ENCODE measurements around the gene TRAPPC13.
"Not testable (repeated sequence)": the region's sequence is repeated elsewhere in the genome, so short reads cannot be mapped to it uniquely, and the experiment has no call there.

TRAPPC13 gene

DNA sequence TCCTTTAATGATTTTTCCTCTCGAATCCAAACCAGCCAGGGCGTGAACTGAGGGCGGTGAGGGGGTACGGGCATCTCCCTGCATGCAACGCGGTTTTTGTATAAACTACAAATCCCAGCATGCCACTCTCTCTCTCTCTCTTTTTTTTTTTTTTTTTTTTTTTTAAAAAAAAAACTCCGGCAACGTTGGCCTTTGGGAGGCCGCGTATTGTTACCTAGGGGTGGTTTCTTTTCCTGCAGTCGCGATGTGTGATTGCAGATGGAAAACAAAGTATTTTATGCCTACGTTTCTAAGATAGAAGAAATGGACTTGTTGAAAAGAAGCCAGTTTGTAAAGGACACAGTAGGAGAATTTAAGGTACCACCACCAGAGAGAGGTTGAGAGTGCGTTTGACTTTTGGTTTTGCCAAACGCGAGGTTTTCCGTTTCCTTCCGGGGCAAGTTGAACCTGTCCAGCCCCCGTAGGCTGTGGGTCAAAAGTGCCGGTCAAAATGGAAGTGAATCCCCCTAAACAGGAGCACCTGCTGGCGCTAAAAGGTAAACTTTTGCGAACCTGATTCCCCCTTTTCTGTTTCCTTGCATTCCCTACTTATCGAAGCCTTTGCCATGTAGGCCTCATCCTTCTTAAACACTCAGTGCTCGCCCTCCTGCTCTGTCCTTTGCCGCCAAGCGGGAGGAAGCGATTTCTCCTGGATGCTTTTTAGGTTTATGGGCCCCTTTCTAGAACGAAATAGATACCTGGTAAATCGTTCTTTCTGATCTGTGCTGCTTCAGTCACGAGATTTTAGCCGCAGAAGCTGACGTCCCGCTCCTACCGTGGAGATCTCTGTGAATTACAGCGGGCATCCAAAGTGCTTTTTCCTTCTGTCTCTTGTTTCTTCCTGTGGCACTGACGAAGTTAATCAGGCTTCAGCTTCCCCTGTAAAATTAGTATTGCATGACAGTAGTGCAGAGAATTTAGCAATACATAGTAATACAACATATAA, at the start of gene TRAPPC13, which contains the start of gene SHLD3:
TRAPPC13 (plus strand) TSS at position 457 of the 985 bp plus-strand sequence; CDS start at position 491, 34 bp downstream.
SHLD3 (plus strand) TSS at position 457 of the 985 bp plus-strand sequence. CDS start 4,561 bp downstream, outside the sequence.
- DNase-seq (ENCODE audit: low read depth) = peak; percentile 71

DNA sequence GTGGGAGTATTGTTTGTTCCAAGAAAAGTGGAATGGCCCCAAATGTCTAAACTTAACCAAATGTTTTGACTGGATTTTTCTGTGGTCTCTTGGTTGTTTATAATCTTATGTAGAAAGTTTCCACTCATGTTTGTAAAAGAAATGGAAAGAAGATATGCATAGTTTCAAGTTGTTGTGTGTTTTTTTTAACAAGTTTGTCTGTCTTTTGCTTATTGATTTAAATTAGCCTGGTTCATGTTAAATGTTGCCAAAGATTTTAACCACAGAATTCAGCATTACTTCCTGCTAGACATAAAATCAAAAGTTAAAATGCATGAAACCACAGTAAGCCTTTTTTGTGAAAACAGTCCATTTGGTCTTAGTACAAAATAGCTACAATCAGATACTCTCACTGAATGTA, 47.7 kb upstream of the TRAPPC13 start:
- no peak for DNase-seq (ENCODE audit: low read depth)

- DNase-seq (ENCODE audit: low read depth) = no peak
Measured at GRCh38 chr5:65588694-65589093, 36.1 kb upstream of the TRAPPC13 start.

DNA sequence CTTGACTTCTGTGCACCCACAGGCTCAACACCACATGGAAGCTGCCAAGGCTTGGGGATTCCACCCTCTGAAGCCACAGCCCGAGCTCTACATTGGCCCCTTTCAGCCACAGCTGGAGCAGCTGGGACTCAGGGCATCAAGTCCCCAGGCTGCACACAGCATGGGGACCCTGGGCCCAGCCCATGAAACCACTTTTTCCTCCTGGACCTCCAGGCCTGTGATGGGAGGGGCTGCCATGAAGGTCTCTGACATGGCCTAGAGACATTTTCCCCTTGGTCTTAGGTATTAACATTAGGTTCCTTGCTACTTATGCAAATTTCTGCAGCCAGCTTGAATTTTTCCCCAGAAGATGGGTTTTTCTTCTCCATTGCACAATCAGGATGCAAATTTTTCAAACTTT, 23.1 kb upstream of the TRAPPC13 start:
- not testable (repeated sequence) for DNase-seq (ENCODE audit: low read depth)

DNA sequence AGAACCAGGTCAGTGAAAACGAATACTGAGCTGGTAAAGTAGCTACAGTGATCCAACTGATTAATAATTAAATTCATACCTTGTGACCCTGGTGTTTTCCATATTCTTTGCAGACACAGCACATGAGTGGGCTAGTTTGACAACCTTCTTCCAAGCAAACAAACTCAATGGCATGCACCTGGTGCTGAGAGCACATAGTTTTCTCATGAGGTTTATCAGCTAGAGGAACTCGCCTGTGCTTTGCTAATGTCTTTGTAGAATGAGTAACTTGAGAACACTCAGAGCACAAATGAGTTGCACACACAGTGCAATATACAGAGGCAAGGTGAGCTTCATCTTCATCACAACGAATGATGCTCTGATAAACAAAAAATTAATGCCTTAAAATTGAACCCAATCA, 13.3 kb upstream of the TRAPPC13 start:
- no peak for DNase-seq (ENCODE audit: low read depth)

GRCh38 chr5:65612298-65612907, 12.4 kb upstream of the TRAPPC13 start:
- DNase-seq (ENCODE audit: low read depth) = no peak

DNA sequence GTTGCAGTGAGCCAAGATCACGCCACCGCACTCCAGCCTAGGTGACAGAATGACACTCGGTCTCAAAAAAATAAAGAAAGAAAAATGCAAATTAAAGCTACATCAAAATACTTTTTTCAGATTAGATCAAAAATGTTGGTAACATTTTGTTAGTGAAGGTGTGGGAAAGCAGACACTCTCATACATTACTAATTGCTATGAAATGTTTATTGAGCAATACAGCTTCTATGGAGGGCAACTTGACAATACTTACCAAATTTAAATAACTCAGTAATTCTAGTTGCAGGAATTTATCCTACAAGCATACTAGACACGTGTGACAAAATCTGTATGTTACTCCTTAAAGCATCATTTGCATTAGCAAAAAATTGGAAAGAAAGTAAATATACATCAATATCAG, 4.8 kb upstream of the TRAPPC13 start:
- no peak for DNase-seq (ENCODE audit: low read depth)

GRCh38 chr5:65621961-65622360, 2.9 kb upstream of the TRAPPC13 start:
- not testable (repeated sequence) for DNase-seq (ENCODE audit: low read depth)

DNA sequence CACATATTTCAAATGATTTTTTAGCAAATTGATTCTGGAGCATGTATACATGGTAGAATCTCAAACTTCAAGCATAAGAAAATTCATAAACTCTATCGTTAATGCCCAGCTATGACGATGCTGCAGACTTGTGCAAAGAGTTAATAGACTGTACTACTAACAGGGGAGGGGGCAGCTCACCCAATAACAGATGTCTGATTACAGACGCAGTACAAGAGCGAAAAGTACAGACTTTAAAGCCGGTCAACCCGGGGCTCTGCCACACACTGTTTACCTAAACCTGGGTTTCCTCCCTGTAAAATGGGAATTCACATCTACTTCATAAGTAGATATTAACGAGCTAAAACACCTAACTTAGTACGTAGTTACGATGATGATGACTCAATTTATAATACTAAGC, 1.3 kb upstream of the TRAPPC13 start:
- no peak for DNase-seq (ENCODE audit: low read depth)

DNA sequence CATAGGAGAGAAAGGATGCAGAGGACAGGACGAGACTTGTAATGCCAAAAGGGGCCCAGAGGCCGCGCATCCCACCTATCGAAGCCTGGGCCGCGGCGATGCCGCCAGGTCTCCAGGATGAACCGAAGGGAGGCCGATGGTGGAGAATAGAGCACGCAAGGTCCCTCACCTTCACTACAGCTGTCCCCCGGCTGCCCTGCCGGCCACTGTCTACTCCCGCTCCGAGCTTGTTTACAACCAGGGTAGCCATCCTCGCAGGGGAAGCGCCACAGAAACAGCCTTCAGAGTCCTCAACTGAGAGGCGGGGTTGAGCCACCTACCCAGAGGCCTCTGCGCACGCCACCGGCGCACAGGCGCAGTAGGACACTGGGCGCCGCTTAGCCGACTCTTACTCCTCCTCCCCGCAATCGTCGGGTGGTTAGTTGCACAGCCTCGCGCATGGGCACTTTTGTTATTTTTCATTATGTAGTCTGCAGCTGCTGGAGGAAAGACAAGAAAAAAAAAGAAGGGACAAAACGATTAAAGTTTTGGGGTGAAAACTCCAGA, 729 bp upstream of the TRAPPC13 start, which contains the start of gene TRIM23:
TRIM23 (minus strand) TSS at position 309 of the 546 bp plus-strand sequence; CDS start at position 250, 59 bp downstream.
- DNase-seq (ENCODE audit: low read depth) = peak; percentile 87

GRCh38 chr5:65625743-65626142, 916 bp downstream of the TRAPPC13 start:
- no peak for DNase-seq (ENCODE audit: low read depth)

DNA sequence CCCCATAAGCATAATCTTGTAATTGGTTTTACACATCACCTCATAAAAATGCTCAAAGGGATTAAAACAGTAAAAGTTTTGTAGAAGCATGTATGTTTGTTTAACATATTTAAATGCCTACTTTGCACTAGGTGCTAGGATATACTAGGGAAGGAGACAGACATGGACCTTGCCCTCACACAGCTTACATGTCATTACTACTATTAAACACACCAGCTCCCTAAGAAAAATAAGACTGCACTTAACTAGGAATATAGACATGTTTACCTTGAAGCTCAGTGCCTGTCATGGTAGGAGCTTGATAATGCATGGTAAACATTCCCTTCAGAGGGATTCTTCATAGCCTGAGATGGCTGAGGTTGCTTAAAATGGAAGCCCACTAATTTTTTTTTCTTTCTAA, 6.2 kb downstream of the TRAPPC13 start:
- DNase-seq (ENCODE audit: low read depth) = no peak

GRCh38 chr5:65640240-65640639, 15.4 kb downstream of the TRAPPC13 start:
- no peak for DNase-seq (ENCODE audit: low read depth)

DNA sequence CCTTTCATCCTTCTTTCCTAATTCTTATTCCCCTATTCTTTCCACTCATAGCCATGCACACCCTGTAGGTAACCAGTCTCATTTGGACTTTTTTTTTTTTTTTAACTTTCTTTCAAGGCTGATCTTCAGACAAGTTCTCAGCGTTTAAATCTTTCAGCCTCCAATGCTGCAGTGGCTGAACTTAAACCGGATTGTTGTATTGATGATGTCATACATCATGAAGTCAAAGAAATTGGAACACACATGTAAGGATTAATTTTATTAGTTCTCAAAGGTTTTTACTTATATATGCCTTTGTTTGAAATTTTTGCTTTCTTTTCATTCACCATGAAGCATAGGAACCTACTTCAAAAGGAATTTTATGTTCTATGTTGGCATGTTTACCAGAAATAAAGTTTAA, 22.1 kb downstream of the TRAPPC13 start:
- no peak for DNase-seq (ENCODE audit: low read depth)

- no peak for DNase-seq (ENCODE audit: low read depth)
Measured at GRCh38 chr5:65647941-65648340, 23.1 kb downstream of the TRAPPC13 start.

DNA sequence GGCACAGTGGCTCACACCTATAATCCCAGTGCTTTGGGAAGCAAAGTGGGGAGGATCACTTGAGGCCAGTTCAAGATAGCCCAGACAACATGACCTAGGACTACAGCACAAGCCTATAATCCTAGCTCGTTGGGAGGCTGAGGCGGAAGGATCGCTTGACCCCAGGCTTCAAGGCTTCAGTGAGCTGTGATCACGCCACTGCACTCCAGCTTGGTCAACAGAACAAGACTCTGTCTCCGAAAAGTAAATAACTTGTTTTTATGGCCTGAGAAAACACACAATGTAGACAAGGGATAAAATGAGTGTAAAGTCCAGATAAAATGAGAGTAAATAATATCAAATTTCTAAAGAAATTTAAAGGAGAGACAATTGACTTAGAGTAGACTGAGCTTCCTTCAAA, 26.3 kb downstream of the TRAPPC13 start:
- DNase-seq (ENCODE audit: low read depth) = no peak

DNA sequence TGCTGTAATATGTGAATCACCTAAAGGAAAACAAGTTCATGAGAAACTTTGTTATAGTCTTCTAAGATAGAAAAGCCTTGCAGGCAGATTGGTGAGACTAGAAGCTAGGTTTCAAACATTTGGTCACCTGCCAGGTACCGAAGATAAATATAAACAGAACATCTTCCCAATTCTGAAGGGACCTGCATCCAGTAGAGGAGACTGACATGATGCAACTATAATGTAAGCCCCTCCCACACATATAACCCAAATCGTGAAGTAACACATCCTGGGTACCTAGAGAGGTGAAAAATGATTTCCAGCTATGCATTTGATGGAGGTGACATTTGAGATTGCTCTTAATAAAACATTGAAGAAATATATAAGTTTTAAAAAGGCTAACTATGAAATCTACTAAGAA, 29.9 kb downstream of the TRAPPC13 start:
- DNase-seq (ENCODE audit: low read depth) = no peak

DNA sequence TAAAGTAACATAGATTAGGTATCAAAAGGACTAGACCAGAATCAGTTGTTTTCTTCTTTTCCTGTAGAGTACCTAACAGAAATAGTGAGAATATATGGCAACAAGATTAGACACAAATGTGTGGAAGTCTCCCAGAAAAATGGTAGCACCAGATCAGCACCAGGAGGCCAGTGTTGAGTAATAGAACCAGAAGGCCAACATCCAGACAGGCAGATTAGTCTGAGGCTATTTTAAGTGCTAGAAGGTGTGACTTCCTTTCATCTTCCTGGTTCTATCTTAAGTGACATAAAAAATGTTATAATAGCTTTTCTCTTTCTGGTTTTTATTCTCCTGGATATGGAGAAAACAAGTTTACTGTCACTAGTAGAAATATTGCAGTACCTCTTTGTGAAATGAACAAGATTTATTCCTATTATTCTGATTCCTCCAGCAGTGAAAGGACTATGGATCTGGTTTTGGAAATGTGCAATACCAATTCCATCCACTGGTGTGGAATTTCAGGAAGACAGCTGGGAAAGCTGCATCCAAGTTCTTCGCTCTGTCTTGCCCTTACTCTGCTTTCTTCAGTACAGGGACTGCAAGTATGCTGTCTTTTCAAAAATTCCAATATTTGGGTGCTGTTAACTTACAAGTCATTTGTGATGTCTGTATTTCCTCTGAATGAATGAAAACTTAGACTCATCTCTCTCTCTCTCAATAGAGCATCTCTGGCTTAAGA, 39.1 kb downstream of the TRAPPC13 start:
- no peak for DNase-seq (ENCODE audit: low read depth)

DNA sequence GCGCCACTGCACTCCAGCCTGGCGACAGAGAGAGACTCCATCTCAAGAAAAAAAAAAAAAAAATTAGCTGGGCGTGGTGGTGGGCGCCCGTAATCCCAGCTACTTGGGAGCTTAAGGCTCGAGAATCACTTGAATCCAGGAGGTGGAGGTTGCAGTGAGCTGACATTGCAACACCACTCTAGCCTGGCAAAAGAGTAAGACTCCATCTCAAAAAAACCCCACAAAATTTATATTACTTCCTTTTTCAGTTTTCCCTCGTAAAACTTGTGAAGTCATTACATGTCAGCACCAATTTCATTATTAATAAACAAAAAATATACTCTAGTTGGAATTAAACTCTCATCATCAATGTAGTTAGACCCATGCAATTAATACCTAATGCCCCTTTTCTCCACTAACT, 43.9 kb downstream of the TRAPPC13 start:
- no peak for DNase-seq (ENCODE audit: low read depth)

- no peak for DNase-seq (ENCODE audit: low read depth)
Measured at GRCh38 chr5:65672796-65673195, 48.0 kb downstream of the TRAPPC13 start.

GRCh38 chr5:65674749-65675148, 49.9 kb downstream of the TRAPPC13 start:
- no peak for DNase-seq (ENCODE audit: low read depth)

DNA sequence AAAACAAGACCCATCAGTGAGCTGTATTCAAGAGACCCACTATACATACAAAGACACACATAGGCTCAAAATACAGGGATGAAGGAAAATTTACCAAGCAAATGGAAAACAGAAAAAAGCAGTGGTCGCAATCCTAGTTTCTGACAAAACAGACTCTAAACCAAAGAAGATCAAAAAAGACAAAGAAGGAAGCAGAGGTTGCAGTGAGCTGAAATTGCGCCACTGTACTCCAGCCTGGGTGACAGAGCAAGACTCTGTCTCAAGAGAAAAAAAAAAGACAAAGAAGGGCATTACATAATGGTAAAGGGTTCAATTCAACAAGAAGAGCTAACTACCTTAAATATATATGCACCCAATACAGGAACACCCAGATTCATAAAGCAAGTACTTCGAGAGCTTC, 51.2 kb downstream of the TRAPPC13 start:
- not testable (repeated sequence) for DNase-seq (ENCODE audit: low read depth)
